ENCODE measurements around the gene ZG16.
A peak's percentile ranks its signal among the peaks of the same experiment; 100 is the strongest.

ZG16 gene

DNA sequence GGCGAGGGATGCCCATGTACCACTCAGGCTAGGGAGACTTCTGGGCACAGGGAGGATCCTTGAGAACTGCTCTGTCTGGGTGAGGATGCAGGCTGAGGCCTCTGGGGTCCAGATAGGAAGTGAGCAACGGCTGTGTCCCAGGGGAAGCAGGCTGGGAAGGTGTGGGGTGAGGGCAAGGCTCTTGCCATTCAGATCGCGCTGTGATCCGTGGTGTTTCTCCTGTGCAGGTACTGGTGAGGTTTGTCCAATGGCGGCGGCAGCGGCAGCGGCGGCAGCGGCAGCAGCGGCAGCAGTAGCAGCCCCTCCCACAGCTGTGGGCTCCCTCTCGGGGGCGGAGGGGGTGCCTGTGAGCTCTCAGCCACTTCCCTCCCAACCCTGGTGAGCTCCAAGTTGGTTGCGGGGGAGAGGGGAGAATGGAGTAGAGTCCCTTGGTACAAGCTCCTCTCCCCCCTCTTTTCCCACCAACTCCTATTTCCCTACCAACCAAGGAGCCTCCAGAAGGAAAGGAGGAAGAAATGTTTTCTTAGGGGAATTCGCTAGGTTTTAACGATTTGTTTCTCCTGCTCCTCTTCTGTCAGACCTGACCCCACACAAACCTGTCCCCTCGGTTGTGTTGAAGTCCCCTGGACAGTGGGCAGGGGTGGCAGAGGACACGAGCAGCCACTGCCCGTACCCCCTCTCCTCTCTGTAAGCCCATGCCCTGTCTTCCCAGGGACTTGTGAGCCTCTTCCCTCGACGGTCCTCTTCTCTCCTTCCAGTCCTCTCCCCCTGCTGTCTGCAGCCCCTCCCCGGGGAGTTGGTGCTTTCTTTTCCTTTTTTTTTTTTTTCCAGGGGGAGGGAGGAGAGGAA, 32.0 kb downstream of the ZG16 start:
- DNase-seq (ENCODE audit: low read depth in 3 of 3): no peak

DNA sequence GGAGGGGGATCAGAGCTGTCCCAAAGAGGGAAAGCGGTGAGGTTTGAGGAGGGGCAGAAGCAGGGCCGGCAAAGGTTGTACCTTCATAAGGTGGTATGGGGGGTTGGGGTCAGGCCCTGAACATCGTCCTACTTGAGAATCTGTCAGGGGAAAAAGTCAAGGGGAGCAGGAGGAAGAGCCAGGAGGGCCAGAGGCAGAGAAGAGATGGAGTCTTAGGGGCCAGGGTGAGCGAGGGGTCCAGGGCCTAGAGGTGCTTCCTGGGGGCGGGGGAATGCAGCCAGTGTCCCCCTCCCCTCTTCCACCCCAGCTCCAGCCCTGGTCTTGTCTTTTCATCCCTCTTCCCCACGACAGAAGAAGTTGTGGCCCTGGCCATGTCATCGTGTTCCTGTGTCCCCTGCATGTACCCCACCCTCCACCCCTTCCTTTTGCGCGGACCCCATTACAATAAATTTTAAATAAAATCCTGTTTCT, 32.7 kb downstream of the ZG16 start:
- DNase-seq (ENCODE audit: low read depth in 3 of 3): no peak

DNA sequence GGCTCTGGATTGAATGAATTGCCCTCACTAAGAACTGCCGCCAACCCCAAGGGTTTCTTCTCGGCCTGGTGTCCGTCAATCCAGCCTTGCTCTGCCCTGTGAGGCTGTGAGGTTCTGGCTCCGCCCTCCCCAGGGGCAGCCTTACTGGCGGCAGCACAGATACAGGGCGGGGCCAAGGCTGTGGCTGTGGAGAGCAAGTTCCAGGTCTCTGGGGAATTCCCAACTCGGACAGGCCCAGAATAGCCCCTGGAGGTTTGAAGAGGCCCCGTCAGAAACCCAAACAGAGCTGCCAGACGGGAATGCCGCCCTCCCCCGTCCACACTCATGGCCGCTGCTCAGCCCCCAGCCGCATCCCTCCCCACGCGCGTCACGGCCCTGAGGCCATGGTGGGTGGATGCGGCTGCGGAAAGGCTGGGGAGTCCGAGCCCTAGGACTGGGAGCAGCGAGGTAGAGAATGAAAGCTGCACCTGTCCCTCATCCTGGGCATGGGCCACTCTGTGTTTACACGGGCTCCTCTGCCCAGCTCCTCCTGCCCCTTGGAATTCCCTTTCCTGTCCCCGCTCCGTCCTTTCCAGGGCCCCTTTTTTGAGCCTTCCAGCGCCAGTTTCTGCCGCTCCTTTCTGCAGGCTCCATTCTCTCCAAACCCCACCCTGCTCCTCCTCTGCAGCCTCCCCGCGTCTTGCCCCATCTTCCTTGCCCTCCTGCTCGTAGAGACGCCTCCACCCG, 33.3 kb downstream of the ZG16 start:
- peak in 1 of 3 experiments; percentile 46 for DNase-seq (ENCODE audit: low read depth in 3 of 3)

DNA sequence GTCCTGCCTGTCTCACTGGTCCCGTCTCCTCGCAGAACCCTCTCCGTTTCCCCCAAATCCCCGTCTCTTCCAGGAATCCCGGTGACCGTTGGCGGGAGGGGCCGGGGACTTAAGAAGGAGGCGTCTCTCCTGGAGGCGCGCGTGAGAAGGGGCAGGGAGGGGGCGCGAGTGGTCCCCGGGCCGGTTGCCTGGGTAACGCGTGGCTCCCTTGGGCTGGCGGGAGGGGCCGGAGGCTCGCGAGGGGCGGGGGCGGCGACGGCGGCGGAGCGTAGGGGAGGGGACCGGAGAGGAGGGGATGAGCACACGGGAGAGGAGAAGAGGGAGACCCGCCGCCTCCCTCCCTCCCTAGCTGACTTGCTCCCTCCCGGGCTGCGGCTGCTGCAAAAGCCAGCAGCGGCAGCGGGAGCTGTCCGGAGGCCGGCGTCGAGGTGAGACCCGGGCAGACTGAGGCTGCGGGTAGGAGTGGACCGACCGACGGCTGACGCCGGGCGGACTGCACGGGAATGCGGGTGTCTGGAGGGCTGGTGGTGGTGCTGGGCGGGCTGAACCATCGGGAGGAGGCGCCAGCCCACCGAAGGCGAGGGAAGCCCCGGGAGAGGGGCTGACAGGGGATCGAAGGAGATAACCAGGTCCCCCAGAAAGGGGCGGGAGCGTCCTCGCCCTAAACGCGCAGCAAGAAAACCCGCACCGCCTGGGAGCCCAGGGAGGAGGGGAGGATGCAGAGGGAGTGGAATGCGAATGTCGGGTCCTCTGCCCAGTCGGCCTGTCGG, 34.0 kb downstream of the ZG16 start, which contains the start of gene PRRT2:
Gene PRRT2 (plus strand): TSS at position 298 of the 770 bp plus-strand sequence. CDS start 862 bp downstream, outside the sequence.
- DNase-seq (ENCODE audit: low read depth in 3 of 3): no peak

DNA sequence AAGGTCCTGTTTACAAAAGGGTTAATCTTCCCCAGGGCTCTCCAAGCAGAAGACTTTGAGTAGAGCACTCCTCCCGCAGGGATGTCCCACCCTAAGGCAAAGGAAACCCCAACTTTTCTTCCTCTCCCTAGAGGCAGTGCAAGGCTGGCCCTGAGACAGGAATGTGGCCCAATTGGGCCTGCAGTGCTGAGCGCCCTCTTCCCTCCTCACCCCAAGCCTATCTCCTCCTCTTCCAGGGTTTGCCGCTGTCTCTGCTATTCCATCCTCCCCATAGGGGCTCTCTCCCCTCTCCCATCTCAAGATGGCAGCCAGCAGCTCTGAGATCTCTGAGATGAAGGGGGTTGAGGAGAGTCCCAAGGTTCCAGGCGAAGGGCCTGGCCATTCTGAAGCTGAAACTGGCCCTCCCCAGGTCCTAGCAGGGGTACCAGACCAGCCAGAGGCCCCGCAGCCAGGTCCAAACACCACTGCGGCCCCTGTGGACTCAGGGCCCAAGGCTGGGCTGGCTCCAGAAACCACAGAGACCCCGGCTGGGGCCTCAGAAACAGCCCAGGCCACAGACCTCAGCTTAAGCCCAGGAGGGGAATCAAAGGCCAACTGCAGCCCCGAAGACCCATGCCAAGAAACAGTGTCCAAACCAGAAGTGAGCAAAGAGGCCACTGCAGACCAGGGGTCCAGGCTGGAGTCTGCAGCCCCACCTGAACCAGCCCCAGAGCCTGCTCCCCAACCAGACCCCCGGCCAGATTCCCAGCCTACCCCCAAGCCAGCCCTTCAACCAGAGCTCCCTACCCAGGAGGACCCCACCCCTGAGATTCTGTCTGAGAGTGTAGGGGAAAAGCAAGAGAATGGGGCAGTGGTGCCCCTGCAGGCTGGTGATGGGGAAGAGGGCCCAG, 34.9 kb downstream of the ZG16 start:
- DNase-seq (ENCODE audit: low read depth in 3 of 3): no peak

DNA sequence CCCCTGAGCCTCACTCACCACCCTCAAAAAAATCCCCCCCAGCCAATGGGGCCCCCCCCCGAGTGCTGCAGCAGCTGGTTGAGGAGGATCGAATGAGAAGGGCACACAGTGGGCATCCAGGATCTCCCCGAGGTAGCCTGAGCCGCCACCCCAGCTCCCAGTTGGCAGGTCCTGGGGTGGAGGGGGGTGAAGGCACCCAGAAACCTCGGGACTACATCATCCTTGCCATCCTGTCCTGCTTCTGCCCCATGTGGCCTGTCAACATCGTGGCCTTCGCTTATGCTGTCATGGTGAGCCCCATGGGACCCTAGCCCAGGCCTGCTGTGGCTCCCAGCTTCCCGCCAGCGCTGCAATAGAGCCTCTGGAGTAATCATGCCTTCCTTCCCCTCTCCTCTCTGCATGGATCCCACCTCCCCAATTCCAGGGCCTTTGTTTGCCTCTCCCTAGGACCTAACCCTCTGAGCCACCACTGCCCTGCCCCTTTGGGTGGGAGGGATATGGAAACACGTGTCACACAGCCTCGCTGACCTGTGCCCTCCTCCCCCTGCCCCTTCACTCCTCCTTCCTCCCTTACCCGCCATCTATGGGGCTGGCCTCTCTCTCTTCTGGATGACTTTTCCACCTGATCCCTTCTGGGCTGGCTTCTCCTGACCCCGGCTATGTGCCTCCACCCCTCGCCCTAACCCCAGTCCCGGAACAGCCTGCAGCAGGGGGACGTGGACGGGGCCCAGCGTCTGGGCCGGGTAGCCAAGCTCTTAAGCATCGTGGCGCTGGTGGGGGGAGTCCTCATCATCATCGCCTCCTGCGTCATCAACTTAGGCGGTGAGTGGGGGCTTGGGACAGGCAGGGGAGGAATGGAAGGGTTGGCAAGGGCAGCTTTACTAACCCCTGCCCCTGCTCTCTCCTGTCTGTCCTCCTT, 35.8 kb downstream of the ZG16 start:
- DNase-seq (ENCODE audit: low read depth in 3 of 3): no peak

DNA sequence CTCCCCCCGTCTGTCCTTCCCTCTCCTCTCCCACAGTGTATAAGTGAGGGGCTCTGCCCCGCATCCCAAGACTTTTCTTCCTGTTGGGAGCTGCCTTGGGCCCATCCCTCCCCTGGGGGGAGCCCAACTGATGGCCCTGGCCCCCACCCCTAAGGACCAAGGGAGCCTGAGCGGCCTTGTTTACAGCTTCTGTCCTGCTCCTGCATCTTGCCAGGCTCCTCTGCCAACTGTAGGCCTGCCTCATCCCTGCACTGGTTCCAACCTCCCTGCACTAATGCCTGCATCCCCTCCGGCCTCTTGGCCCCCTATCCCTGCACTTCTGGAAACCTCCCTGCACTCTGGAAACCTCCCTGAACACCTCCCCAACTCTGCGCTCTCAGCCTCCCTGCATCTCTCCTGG, 36.5 kb downstream of the ZG16 start:
- no peak for DNase-seq (ENCODE audit: low read depth in 3 of 3)

DNA sequence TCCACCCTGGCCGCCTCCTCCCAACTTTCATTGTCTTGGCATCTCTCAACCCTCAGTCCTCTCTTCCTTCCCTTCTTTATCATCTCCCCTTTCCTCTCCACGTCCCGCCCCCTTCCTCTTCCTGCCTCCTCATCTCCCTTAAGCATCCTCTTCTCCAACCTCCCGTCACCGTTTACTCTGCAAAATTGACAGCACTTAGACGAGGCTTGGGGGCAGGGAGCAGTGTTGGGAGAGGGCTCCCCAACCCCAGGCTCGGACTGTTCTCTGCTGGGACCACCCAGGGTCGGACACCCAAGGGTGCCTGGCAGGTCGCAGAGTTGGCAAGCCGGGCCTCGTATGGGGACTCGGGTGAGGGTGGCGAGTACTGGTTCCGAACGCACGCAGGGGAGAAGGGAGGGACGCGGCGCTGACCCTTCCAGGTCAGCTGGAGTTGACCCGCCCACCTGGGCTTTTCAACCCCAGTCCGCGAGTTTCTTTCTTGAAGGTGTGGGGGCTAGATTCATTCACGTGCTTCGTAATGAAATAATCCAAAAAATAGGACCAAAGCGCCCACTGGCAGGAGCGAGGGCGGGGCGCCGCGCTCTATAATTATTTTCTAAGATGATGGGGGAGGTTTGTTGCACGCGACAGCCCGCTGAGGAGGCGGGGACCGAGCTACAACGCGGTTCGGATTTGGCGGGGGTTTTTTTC, 37.1 kb downstream of the ZG16 start:
- no peak for DNase-seq (ENCODE audit: low read depth in 3 of 3)

DNA sequence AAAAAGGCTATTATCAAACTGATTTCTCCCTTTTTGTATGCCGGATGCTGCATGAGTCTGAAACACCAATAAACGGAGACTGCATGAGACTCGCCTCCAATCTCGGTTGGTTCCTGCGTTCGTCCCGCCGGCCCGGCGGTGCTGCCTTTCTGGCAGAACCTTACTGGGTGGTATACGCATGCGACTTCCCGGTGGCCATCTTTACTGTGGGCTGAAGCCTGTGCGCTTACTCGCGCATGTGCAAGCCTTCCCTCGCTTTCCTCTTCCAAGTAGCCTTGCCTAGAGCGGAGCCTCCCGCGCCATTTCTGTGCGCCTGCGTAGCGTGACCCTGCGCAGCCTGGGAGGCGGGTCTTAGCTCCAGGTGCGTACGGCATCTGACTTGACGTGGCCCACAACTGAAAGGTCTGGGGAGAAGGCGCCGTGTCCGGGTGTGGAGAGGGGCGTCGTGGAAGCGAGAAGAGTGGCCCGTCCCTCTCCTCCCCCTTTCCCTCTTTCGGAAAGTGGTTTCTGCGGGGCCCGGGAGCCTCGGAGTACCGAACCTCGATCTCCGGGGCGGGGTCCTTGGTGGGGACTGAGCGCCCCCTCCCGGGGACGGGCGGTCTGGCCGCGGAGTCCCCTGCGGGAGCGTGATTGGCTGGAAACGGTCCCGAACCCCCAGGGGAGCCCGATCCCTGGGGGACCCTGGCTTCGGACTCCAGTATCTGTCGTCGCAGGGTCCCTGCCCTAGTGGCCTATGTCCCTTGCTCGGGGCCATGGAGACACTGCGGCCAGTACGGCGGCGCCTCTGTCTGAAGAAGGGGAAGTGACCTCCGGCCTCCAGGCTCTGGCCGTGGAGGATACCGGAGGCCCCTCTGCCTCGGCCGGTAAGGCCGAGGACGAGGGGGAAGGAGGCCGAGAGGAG, 38.0 kb downstream of the ZG16 start, which contains the start of gene PAGR1:
Gene PAGR1 (plus strand): TSS at position 360 of the 901 bp plus-strand sequence. CDS start 374 bp downstream, at position 734.
- peak; percentile 92 to 98 (median 97) for DNase-seq (ENCODE audit: low read depth in 3 of 3)

DNA sequence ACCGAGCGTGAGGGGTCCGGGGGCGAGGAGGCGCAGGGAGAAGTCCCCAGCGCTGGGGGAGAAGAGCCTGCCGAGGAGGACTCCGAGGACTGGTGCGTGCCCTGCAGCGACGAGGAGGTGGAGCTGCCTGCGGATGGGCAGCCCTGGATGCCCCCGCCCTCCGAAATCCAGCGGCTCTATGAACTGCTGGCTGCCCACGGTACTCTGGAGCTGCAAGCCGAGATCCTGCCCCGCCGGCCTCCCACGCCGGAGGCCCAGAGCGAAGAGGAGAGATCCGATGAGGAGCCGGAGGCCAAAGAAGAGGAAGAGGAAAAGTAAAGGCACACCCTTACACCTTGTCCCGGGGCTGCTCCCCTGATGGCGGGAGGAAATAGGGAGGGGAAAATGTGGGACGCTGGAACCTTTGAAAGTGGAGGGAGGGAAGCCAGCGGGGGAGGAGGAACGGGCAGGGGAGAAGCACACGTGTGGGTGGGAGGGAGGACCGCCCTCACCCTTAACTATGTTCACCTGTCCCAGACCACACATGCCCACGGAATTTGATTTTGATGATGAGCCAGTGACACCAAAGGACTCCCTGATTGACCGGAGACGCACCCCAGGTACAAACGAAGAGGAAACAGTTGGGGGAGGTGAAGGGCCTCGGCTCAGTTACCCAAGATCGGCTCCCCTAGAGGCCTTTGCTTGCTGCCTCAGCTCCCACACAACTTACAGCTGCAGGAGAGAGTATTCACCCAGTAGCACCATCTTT, 38.8 kb downstream of the ZG16 start:
- no peak for DNase-seq (ENCODE audit: low read depth in 3 of 3)

DNA sequence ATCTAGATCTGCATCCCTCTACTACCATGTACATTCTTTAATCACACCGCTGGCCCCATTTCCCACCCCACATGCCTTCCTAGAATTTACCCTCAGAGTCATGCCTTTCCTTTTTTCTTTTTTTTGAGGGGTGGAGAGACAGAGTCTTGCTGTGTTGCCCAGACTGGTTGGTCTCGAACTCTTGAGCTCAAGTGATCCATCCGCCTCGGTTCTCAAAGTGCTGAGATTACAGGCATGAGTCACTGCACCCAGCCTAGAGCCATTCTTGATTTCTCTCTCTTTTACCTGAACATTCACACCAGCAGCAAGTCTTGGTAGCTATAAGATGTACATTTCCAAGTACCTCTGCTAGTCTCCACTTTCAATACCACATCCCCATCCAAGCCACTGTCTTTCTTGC, 40.0 kb downstream of the ZG16 start:
- DNase-seq (ENCODE audit: low read depth in 3 of 3): no peak

DNA sequence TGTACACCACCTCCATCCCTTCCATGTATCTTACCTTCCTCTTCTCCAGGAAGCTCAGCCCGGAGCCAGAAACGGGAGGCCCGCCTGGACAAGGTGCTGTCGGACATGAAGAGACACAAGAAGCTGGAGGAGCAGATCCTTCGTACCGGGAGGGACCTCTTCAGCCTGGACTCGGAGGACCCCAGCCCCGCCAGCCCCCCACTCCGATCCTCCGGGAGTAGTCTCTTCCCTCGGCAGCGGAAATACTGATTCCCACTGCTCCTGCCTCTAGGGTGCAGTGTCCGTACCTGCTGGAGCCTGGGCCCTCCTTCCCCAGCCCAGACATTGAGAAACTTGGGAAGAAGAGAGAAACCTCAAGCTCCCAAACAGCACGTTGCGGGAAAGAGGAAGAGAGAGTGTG, 41.5 kb downstream of the ZG16 start:
- DNase-seq (ENCODE audit: low read depth in 3 of 3): no peak

DNA sequence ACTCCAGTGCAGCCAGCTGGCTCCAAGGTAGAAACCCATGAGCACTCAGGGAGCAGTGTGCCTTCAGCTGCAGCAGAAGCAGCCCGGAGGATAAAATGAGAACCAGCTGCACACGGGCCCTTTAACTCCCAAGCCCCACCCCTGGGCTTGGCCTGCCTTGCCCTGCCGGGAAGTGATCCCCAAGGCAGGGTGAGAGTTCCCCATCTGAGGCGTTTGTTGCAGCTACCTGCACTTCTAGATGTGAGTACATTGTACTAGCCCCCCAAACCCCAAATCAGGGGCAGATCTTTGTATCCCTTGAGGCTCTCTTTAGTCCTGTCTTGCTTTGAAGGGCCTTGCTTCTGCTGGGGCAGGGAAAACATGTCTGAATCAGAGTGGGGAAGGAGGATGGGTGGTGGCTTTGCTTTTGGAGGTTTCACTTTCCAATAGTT, 42.2 kb downstream of the ZG16 start, which contains the start of gene MVP:
Gene MVP (plus strand): TSS at position 192 of the 431 bp plus-strand sequence. CDS start 10,088 bp downstream, outside the sequence.
- DNase-seq (ENCODE audit: low read depth in 3 of 3): no peak

DNA sequence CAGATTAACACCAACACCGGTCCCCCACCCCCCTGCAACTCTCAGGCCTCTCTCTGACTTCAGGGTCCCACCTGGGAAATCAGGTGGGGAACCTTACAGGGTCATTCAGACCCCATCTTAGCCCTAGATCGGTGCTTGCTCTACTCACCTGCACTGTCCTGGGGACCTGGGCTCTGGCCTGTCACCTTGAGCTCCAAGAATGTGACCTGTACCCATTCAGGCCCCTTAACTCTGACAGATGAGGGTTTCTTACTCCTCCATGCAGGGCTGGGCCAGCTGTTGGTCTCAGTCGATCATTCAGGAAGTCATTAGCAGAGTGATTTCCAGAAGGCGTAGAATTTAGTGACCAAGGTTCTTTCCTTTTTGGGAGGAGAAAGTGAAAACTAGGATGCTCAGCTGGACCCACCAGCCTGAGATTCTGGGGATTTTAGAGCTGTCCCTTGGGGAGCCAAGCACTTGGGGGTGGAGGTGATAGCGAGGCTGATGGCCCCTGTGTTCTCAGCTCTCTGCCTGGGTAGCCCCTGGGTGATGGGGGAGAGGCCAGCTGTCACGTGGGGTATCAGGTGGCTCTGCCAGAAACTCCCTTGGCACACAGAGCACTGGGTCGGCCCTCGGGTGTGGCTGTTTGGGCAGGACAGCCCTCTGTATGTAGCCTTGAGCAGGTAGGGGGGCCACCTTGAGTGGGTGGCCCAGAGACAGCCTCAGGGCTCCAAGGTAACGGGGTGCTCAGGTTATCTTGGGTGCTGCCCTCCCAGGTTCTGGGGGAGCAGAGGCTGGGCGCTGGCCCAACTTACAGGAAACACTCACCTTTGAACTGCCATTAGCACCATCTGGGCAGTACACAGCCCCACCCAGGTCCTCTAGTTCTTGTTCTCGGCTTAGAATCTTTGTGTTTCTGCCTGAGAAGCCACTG, 42.9 kb downstream of the ZG16 start:
- no peak for DNase-seq (ENCODE audit: low read depth in 3 of 3)

DNA sequence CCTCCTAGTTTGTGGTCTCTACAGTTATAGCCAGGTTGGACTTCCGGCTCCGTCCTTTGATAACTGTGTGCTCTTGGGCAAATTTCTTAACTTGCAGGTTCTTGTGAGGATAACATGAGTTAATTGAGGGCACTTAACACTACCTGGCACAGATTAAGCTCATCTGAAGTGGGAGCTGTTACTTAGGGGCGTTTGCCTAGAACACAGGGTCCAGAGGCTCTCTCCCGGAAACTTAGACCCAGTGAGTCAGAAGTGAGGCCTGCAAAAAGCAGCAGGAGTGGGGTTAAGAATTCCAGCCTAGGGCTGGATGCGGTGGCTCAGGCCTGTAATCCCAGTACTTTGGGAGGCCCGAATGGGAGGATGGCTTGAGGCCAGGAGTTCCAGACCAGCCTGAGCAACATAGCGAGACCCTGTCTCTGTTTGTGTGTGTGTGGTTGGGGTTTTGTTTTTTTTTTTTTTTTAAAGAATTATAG, 43.6 kb downstream of the ZG16 start:
- DNase-seq (ENCODE audit: low read depth in 3 of 3): no peak

DNA sequence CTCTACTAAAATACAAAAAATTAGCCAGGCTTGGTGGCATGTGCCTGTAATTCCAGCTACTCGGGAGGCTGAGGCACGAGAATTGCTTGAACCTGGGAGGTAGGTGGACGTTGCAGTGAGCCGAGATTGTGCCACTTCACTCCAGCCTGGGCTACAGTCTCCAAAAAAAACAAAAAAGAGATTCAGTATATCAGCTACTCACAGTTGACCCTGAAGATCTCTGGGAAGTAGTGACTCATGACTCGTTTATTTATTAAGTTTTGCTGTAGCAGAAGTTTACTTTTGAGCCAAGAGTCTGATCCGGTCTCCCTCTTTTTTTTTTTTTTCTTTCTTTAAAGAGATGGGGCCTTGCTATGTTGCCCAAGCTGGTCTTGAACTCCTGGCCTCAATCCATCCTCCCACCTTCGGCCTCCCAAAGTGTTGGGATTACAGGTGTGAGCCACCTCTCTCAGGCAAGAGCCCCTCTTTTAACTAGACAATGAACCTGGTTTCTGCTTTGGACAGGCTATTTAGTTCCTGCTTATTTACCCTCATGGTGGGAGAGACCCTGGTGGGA, 46.6 kb downstream of the ZG16 start:
- no peak for DNase-seq (ENCODE audit: low read depth in 3 of 3)

Data from stimulated activated CD4-positive, alpha-beta T cell treated with anti-CD3 and anti-CD28 coated beads, TNF-alpha, amount 100 ng/mL, for 4 hours (primary cell).